ENCODE data around the gene LRRC41.

GRCh38 chr1:46268578-46268977 is 34.8 kb downstream of the LRRC41 start:
- TF ChIP-seq POLR2AphosphoS5 (IDR thresholded peaks at IDR 0.05) (no peak), CTCF (IDR thresholded peaks at IDR 0.05) (no peak), POLR2A (IDR thresholded peaks at IDR 0.05) (no peak)
